HepG2 (cell line): ENCODE data around the gene A2ML1. TPM values are rescaled to one million over a fixed set of nuclear protein-coding genes. Genes with fewer than 3 reads are reported as not detected.

ENCODE experiments used
- ATAC-seq: fragments of 200-7000 bp; cut with Tn5 transposase; 3 replicates; pipeline ENCODE4 v1.9.1; 2020; ENCODE audit warnings: mild to moderate bottlenecking, moderate library complexity
- BruUV-seq: library from RNA; stranded (reverse); fragments of 400-500 nt; replicated peaks from 2 replicates; lab custom pipeline; 2021; lab: Mats Ljungman, UMichigan
- CTCF ChIA-PET: fragments of 300-600 bp; formaldehyde crosslinking; extraction: SDS; loops from one replicate; lab custom pipeline; 2021; ENCODE audit warnings: low total read pairs, inconsistent platforms, low intra/inter-chr PET ratio; lab: Yijun Ruan, JAX
- POLR2A ChIA-PET: fragments of 350-600 bp; sonication (Branson Sonifier 250); formaldehyde crosslinking; loops from one replicate; lab custom pipeline; 2020; ENCODE audit warnings: antibody characterized with exemption, inconsistent platforms; lab: Yijun Ruan, JAX
- DNase-seq: peaks from one replicate; pipeline ENCODE4 v3.0.0-alpha.2; 2015; ENCODE audit warnings: low spot score
- FAIRE-seq: peaks from 3 replicates; lab custom pipeline; 2011; peaks lifted over from hg19 to GRCh38; lab: Jason Lieb, UNC
- H2AFZ ChIP-seq: one replicate; pipeline ENCODE4 v1.6.1; 2011; ENCODE audit warnings: low read length, inconsistent platforms
- H3K27ac ChIP-seq: fragments of 300-600 bp; 3 replicates; pipeline ENCODE4 v1.8.0; 2011; ENCODE audit warnings: mixed run types, mild to moderate bottlenecking, mixed read lengths, low read length, inconsistent platforms; ENCODE audit not compliant: insufficient read depth; ENCODE audit errors: extremely low read length
- H3K27me3 ChIP-seq, 2 experiments: fragments of 200-600 bp in 1 of 2; 2 replicates in 1 of 2; 3 replicates in 1 of 2; pipeline versions ENCODE4 v1.6.0 to v1.8.0; 2011; ENCODE audit warnings: low read length in 2 of 2, mild to moderate bottlenecking in 2 of 2, moderate library complexity in 2 of 2, inconsistent platforms in 1 of 2; ENCODE audit not compliant: insufficient read depth in 2 of 2, control insufficient read depth in 1 of 2
- H3K36me3 ChIP-seq, 2 experiments: fragments of 200-600 bp in 1 of 2; replicated peaks in 1 of 2; 2 replicates in 1 of 2; 3 replicates in 1 of 2; pipeline versions ENCODE4 v1.5.1 to v1.8.0; 2011; ENCODE audit warnings: low read length in 2 of 2, inconsistent platforms in 1 of 2; ENCODE audit not compliant: insufficient read depth in 2 of 2, control insufficient read depth in 1 of 2
- H3K4me1 ChIP-seq: 2 replicates; pipeline ENCODE4 v1.5.1; 2012; ENCODE audit warnings: low read length, inconsistent platforms; ENCODE audit not compliant: insufficient read depth
- H3K4me2 ChIP-seq: 2 replicates; pipeline ENCODE4 v1.6.0; 2011; ENCODE audit warnings: low read depth, low read length, inconsistent platforms
- H3K4me3 ChIP-seq, 3 experiments: fragments of 200-600 bp in 1 of 3; sonication (generic), shearing (Covaris generic) in 1 of 3; replicated peaks in 1 of 3; 2 replicates each; pipeline ENCODE4 v1.5.1; 2011 to 2016; ENCODE audit warnings: low read length in 3 of 3, inconsistent platforms in 2 of 3, low read depth in 2 of 3, mild to moderate bottlenecking in 2 of 3, control low read depth in 1 of 3, mixed read lengths in 1 of 3; ENCODE audit not compliant: insufficient read depth in 1 of 3
- H3K79me2 ChIP-seq: one replicate; pipeline ENCODE4 v1.6.1; 2011; ENCODE audit warnings: low read length, inconsistent platforms; ENCODE audit not compliant: insufficient read depth
- H3K9ac ChIP-seq: 2 replicates; pipeline ENCODE4 v1.6.0; 2011; ENCODE audit warnings: mild to moderate bottlenecking, low read depth, low read length, inconsistent platforms; ENCODE audit not compliant: insufficient read depth
- H3K9me3 ChIP-seq: 2 replicates; pipeline ENCODE4 v1.5.1; 2012; ENCODE audit warnings: mild to moderate bottlenecking, low read length
- H4K20me1 ChIP-seq: 2 replicates; pipeline ENCODE4 v1.6.0; 2011; ENCODE audit warnings: inconsistent platforms, mild to moderate bottlenecking, low read length, moderate library complexity; ENCODE audit not compliant: insufficient read depth
- EED ChIP-seq: sonication (generic); formaldehyde crosslinking; IDR thresholded peaks from 2 replicates; pipeline ENCODE4 v1.5.0; 2020; ENCODE audit warnings: mild to moderate bottlenecking, missing genetic modification reagents
- HMGXB4 ChIP-seq, 2 experiments: sonication (generic) in 1 of 2; formaldehyde crosslinking in 1 of 2; IDR thresholded peaks; 2 replicates each; pipeline versions ENCODE4 v1.4.0 to v1.6.1; 2018 to 2020; ENCODE audit warnings: missing genetic modification reagents in 2 of 2, borderline replicate concordance in 1 of 2, low read depth in 1 of 2, mild to moderate bottlenecking in 1 of 2, missing biosample characterization in 1 of 2
- REST ChIP-seq, 2 experiments: IDR thresholded peaks; 2 replicates each; pipeline ENCODE4 v1.6.1; 2011 to 2012; ENCODE audit warnings: low read length in 2 of 2, borderline replicate concordance in 1 of 2, low read depth in 1 of 2, mild to moderate bottlenecking in 1 of 2, moderate library complexity in 1 of 2
- ZC3H4 ChIP-seq: sonication (generic); formaldehyde crosslinking; IDR thresholded peaks from 2 replicates; pipeline ENCODE4 v1.4.0; 2020; ENCODE audit warnings: missing genetic modification reagents, borderline replicate concordance
- ZNF451 ChIP-seq: sonication (generic); formaldehyde crosslinking; IDR thresholded peaks from 2 replicates; pipeline ENCODE4 v1.5.0; 2020; ENCODE audit warnings: mild to moderate bottlenecking, missing genetic modification reagents
- ZNF501 ChIP-seq: sonication (generic); formaldehyde crosslinking; IDR thresholded peaks from 2 replicates; pipeline ENCODE4 v1.5.1; 2020; ENCODE audit warnings: mild to moderate bottlenecking, moderate library complexity, missing genetic modification reagents
- ZNF841 ChIP-seq: sonication (generic); formaldehyde crosslinking; IDR thresholded peaks from 2 replicates; pipeline ENCODE4 v1.8.1; 2023; ENCODE audit warnings: missing genetic modification reagents, borderline replicate concordance
- ZNF878 ChIP-seq: sonication (generic); formaldehyde crosslinking; IDR thresholded peaks from 2 replicates; pipeline ENCODE4 v1.8.1; 2023; ENCODE audit warnings: mild to moderate bottlenecking, missing genetic modification reagents, moderate library complexity
- WGBS: methylation state at CpG from one replicate; pipeline ENCODE4 v1.1.6; 2017; ENCODE audit warnings: low lambda C conversion rate; 5-methylcytosine and 5-hydroxymethylcytosine counted together
- in situ Hi-C: cut with HindIII; loops from 2 replicates; pipeline ENCODE4 v1.10.0; 2017; ENCODE audit warnings: low pct_unique_long_range_greater_than_20kb; ENCODE audit not compliant: extremely low pct_ligation_motif_present
- intact Hi-C: fragments of 100-400 bp; cut with micrococcal nuclease; formaldehyde crosslinking; loops from one replicate; pipeline ENCODE4 v1.10.0; 2022; ENCODE audit not compliant: unreplicated experiment
- polyA plus RNA-seq, 8 experiments: library from polyadenylated mRNA; depleted of rRNA in 3 of 8; stranded (reverse) in 7 of 8; unstranded in 1 of 8; fragments of >200 nt; fragmentation: Illumina TruSeq in 4 of 8; extraction: Trizol in 4 of 8; gene quantifications; 2 replicates each; pipeline versions ENCODE4 v1.2.1 to v1.2.3, GENCODE V29; 2011 to 2016; ENCODE audit warnings: low read depth in 4 of 8, missing spikeins in 1 of 8, mixed read lengths in 1 of 8; ENCODE audit not compliant: insufficient read depth in 1 of 8
- total RNA-seq, 5 experiments: library from RNA; depleted of rRNA; stranded (reverse); fragments of >200 nt; fragmentation: Illumina TruSeq; extraction: Trizol; gene quantifications; 2 replicates each; pipeline ENCODE4 v1.2.3, GENCODE V29; 2016; ENCODE audit warnings: low read depth in 1 of 5

Gene A2ML1
- total and polyA plus RNA-seq, 2 of the 13 experiments (the other 11 are each of a cell fraction or from before 2014, with no cell fraction given), result not detected

- Histone ChIP-seq H3K36me3 (no peaks in the 10 kb centered on the region), H3K27me3 (no peaks in the 10 kb centered on the region), H2AFZ (no peak overlapping the region), H3K4me2 (no peak overlapping the region), H3K4me1 (no peaks in the 10 kb centered on the region), H3K9ac (no peak overlapping the region), H3K4me3 (no peak overlapping the region), H4K20me1 (no peaks in the 10 kb centered on the region), H3K27ac (no peak overlapping the region), H3K9me3 (no peaks in the 10 kb centered on the region), H3K79me2 (no peaks in the 10 kb centered on the region)
- no peak for TF ChIP-seq ZNF451 (CRISPR knock-in tag)
- ATAC-seq (no peak), DNase-seq (no peak), FAIRE-seq (no peak)
- intact Hi-C loops (loop anchor here (2.0 kb wide), 1 partner anchor 109 kb away; no protein-coding TSS in a partner anchor), in situ Hi-C loops (no loop called here)
- BruUV-seq, result no TSS peak
- ChIA-PET POLR2A (no interaction called here), CTCF (no interaction called here)
- WGBS, result 63% methylated on average over 2 of the region's 2 CpGs
Measured at GRCh38 chr12:8781381-8782127, 40.9 kb upstream of the A2ML1 start.

GRCh38 chr12:8784290-8784888 is 38.0 kb upstream of the A2ML1 start:
- Histone ChIP-seq H3K4me1 (no peaks in the 10 kb centered on the region), H3K79me2 (no peaks in the 10 kb centered on the region), H3K9me3 (no peaks in the 10 kb centered on the region), H4K20me1 (no peaks in the 10 kb centered on the region), H2AFZ (no peak overlapping the region), H3K27me3 (no peaks in the 10 kb centered on the region), H3K27ac (no peak overlapping the region), H3K9ac (no peak overlapping the region), H3K4me3 (no peak overlapping the region), H3K4me2 (no peak overlapping the region), H3K36me3 (no peaks in the 10 kb centered on the region)
- intact Hi-C loops, result no loop called here
- in situ Hi-C loops, result no loop called here
- no TSS peak for BruUV-seq
- FAIRE-seq (no peak), DNase-seq (no peak), ATAC-seq (no peak)
- CTCF ChIA-PET, result no interaction called here
- POLR2A ChIA-PET, result no interaction called here
- TF ChIP-seq ZC3H4 (CRISPR knock-in tag) (no peak), ZNF841 (no peak), EED (no peak), ZNF878 (CRISPR knock-in tag) (no peak), ZNF501 (no peak), REST (IDR thresholded peaks at IDR 0.05; ENCODE audit: borderline replicate concordance in 1 of 2, low read depth in 1 of 2, low read length in 2 of 2) (no peak), HMGXB4 (CRISPR knock-in tag; IDR thresholded peaks at IDR 0.05; ENCODE audit: borderline replicate concordance in 1 of 2, low read depth in 1 of 2) (no peak)
